CD4-positive, alpha-beta T cell treated with Interleukin-6 for 4 hours (primary cell): Measurements from ENCODE around the gene PALMD.

Source experiments
- DNase-seq: peaks from one replicate; pipeline ENCODE4 v3.0.0-alpha.2; 2020; ENCODE audit warnings: mixed read lengths

PALMD gene

DNA sequence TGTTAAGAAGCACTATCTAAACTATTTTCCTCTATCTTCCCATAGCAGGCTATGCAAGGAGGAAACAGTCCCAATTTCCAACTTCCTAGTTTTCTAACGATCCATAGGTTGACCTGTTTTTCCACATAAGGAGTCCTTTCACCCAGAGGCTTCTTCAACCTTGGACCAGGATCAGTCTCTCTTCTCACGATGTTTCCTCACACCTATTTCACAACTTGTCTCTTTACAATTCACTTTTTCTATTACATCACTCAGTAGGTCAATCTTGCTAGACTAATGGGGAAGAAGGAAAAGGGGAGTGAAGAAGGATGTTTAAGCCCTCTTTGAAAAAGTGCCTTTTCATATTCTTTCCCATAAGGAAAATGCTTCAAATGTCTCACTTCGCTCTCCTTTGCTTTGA is 15.9 kb downstream of the PALMD start:
- DNase-seq, result no peak

DNA sequence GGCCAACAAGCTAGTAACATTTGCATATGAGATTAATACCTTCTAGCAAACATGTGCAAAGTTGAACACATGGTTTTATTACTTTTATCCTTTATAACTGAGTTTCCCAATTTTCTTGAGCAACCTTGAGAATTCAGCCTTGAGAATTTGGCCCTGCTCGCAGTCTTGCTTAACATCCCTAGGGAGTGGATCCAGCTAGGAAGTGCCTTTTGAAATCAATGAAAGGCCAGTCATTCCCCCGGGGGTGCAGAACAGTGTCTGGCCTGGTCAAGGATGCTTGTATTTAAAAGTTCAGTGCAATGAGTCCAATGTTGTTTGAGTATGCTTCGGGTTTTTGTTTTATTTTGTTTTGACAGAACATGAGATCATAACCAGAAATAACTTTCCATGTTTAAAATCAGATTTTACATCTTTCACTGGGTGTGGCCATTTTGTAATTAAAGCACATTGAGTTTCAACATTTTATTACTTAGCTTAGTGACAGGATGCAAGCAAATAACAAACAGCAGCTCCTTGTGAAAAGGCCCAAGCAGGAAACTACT is 16.7 kb downstream of the PALMD start:
- no peak for DNase-seq

DNA sequence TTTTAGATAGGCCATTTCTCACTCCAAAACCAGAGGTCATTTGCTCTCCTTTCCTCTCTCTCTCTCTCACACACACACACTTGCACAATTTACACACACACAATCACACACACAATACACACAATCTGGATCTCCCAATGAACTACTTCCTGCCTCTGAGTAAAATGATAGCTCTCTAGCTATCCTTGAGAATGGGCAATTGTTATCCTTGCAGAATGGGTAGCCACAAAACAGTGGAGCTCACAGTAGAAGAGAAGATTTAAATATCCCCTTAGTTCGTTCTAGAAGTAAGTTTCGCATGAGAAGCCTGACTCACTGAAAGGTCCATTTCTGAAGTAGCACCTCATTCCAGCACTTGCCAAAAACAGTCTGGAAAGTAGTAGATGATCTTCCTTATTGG is 17.6 kb downstream of the PALMD start:
- DNase-seq, result no peak

DNA sequence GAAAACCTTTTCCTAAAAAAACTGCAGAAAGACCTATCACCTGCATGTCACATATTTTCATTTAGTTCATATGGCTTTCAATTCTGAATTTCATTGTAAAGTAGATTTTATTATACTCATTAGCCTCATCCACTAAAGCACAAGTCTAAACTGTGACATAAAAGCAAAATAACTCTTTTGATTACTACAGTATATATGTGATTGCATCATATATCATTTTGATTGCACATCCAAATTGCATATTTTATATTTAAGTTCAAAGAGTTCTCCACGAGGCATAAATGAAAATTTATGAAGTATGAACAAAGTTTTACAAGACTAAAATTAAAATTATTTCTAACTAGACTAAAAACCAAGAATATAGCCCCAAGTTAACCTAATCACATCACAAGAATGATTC is 19.3 kb downstream of the PALMD start:
- no peak for DNase-seq

DNA sequence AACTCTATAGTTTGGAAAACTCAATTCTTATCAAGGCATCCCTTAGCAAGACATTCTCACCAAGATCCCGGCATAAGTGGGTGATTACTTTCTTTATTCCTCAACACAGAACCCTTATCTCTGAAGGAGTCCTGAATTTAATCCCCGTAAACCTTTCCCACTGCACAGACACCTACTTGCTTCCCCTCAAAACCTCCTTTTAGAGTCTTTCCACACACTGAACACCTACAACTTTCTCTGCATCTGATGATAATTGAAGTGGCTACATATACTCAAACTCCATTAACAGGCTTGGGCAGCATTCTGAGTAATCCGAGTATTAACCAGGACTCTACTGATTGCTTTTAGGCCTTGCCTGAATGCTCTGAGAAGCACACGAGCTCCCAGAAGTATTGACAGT is 23.5 kb downstream of the PALMD start:
- DNase-seq, result no peak

DNA sequence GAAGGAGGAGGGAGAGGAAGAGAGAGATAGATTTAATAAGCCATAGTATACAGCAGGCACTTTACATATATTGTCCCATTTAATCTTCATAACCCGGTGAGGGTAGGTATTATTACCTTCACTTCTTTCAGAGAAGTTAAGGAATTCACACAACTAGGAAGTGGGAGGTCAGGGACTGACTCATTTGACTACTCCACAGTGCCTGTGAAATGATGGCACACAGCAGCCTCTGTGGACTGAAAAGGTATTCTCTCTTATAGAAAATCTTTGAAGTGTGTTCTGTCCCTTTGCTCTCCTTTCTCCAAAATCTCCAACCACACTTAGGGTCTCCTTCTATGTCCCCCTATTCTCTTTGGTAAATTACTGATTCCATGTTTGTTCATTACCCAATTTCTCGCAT is 23.9 kb downstream of the PALMD start:
- DNase-seq, result no peak

DNA sequence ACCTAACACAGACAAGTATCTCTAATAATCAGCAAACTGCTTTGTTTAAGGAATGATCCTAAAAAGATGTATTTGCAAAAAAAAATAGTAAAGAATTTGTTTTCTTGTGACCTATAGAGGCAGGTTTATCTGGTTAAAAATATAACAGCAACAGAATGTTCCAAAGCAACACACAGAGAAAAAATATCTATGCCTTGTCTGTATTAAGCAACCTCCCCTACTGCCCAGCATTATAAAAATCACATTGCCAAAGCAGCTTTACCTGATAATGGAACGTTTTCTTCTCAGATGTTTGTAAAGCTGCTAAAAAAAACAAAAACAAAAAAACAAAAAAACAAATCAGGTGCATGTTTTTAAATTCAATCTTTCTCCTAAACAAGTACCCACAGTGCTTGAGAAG is 24.7 kb downstream of the PALMD start:
- no peak for DNase-seq

DNA sequence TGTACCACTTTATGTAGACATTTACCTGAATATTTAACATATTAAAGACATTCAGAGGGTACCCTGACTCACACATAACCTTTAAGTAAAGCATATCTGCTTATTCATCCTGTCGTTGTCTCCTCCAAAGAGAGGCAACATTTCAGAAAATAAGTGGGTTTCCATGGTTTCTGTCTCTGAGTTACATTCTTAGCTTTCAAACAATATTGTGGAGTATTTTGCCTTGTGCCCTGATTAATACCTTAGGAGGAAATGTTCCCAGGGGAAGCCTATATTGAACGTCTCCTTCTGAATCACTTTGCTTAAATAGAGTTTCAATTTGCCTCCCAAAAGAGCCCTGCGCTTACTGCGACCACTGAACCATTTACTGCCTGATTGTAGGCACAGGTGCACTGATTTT is 26.1 kb downstream of the PALMD start:
- no peak for DNase-seq

DNA sequence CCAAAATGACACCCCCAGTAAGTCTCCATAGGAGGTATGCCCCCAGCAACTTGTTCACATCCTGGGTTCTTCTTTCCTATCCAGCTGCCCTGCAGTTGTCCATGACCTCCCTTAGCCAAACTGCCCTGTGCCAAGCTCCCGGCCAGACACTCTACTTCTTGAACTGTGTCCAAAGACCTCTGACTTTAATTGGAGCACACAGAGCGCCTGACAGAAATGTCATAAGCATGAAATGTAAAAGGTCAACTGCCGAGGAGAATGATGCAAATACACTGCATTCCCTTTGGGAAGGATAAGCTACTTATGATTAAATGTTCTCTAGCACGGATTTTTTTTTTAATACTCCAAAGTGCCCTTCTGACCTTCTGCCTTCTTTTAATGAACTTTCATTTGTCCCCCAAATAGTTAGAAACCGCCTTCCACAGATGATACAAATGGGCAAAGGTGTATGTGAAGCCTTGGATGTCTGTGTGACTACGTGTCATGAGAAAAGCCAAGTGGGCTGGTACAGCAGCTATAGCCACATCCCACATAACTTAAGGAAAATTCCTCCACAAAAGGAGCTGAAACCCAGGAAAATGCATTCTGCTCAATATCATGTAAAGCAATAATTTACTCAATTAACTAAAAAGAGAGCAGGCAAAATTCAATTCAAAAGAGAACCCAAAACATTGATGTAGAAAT is 26.8 kb downstream of the PALMD start:
- no peak for DNase-seq

DNA sequence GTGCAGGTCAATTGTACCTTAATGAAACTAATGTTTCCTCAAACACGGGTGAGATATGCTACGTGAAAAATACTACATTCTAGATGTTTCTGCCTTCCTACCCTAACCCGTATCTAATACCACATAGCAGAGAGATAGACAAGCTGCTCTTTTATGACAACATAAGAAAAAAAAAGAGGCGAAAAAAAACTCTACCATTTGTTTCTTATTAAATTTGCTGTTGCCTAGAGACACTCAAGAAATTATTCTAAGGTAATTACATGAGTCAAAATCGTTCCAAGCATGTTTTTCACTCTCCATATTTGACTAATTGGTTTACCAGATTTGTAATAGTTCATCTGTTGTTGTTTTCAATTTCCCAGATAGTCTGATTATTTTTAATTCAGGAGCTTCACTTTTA is 27.4 kb downstream of the PALMD start:
- no peak for DNase-seq

DNA sequence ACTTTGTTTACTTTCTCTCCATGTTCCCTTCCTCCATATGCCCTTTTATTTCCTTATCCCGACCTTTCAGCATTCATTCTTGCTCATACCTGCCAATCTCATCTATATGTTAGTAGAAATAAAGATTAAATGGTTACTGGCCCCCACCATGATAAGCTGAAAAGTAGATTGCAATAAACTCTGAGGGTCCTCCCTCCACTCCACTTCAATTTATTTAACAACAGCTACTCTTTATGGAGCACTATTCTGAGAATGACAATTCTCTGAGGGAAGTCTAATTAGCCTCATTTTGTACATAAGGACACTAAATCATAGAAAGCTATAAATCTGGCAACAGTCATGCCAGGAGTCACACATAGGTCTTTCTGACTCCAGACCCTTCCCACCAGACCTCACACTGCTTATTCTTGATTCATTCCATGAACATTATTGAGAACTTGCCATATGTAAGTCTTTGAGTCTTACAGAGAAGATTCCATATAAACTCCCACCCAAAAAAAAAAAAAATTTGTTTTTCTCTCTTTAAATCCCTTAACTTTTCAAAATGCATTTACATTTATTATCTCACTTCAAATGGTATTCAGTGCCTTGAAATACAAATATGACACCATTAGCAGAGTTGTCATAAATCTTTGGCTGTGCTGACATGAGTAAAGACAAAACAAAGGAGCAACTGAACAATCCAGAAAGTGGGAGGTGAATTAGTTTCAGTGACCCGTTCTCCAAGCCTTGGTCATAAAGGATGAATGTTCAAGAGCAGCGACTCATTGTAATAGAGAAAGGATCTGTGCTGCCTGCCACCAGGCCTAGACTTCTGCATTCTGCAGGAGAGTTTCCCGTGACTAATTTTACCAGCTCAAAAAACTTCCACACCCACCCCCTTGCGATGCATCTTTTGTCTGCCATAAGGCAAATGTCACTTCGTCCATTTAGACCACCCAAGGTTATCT is 28.5 kb downstream of the PALMD start:
- DNase-seq, result no peak

DNA sequence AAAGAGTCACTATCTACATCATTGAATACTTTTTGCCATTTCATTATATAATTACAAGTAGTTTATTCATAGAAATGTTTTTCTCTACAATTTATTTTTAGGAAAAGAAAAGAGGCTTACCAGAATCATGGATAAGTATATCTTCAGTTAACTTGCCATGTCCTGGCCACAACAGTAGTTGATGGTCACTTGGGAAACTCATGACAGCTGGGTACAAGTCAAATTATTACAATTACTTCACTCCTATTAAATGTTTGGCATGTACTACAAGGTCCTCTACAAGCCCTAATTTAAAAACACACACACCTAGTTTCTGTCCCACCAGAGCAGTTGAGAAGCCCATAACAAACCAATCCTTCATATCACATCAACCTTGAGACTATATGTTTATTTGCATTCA is 29.4 kb downstream of the PALMD start:
- DNase-seq, result no peak

DNA sequence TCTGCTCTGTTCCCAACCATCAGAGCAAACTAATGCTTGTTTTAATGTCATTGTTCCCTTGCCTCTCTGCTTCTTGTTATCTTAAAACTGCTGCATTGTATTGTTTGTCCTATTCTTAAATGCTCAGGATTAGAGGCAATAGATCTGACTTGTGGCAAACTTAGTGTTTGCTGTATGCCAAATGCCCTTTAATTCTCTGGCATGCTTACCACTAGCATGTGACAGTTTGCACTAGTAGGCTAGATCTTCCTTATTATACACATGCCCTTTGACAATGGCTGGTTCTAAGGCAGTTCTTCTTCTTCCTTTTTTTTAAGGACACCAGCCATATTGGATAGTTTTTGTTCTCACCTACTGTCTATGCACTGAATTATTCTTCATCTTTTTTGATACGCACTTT is 30.1 kb downstream of the PALMD start:
- DNase-seq, result no peak

DNA sequence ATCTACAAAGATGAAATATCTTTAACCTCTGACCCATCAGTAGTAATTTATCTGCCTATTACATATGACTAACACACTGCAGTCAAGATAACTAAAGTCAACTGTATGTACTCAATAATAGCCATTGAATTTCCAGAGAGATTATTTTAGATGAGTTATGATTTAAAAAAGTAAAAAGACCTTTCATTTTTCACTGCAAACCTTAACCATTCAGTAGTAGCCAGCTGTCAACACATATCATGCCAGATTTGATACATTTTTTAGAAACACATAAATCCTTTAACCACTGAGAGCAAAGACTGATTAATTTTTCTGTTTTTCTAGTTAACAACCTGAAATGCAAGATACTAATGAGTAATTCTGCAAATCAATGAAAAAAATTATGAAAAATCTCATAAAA is 31.0 kb downstream of the PALMD start:
- DNase-seq, result no peak

DNA sequence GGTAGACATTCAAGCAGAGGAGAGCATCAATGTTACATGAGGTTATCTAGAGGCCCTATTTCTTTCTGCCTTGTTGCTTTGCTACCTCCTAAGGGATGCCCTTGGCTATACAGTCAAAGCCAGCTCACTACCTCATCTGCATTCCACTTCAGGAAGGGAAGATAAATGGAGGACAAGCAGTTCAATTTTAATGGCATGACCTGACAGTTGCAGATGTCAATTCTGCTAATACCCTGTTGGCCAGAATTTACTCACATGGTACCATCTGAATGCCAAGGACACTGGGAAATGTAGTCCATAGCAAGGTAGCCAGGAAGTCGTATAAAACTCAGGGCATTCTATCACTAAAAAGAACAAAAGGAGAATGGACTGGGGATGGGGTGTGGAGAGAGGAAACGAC is 31.5 kb downstream of the PALMD start:
- no peak for DNase-seq

DNA sequence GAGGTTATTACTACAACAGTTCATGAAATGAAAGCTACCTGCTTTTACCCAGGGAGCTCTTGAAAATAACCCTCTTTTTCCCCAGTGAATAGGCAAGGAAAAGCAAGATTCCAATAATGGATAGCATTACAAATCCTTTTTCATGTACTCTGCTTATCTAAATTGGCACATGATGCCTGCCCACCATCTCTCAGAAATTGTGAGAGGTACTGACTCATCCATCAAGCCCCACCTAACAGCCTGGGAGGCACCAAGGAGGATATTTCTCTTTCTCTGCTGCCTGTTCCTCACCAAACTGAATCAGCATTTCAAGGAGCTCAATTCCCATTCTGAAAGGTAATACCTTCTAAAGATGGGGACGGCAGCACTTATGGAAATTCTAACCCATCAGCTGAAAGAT is 34.4 kb downstream of the PALMD start:
- no peak for DNase-seq

DNA sequence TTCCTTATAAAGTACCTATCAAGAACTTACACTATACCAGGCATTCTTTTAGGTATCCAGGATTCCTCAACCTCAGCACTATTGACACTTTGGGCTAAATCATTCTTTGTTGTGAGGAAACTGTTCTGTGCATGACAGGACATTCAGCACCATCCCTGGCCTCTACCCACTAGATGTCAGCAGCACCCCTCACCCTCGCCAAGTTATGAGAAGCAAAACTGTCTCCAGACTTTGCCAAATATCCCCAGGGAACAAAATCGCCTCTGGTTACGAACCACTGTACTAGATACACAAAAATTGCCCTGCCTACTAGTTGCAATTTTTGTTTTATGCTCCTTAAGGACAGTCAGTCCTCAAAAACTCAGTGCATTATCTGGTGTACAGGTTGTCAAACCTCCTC is 35.7 kb downstream of the PALMD start:
- DNase-seq, result no peak

DNA sequence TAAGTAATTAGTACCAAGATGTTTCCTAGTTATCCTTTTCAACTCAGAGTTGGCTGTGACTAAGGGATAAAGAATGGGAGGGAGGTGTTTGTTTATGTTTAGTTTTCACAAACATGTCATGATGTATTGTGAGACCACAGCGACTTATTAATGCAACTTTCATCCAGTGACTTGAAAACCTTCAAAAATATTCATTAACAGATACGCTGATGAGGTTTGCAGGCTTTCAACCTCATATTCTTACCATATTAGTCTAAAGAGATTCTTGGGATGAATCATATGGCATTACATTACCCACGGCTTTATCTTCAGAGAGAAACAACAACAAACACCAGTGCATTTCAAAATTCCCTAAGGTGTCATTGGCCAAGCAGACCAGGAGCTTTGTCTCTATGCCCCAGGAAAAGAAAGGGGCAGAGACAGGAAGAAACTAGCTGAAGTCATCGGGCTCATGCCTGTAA is 36.4 kb downstream of the PALMD start:
- DNase-seq, result no peak

DNA sequence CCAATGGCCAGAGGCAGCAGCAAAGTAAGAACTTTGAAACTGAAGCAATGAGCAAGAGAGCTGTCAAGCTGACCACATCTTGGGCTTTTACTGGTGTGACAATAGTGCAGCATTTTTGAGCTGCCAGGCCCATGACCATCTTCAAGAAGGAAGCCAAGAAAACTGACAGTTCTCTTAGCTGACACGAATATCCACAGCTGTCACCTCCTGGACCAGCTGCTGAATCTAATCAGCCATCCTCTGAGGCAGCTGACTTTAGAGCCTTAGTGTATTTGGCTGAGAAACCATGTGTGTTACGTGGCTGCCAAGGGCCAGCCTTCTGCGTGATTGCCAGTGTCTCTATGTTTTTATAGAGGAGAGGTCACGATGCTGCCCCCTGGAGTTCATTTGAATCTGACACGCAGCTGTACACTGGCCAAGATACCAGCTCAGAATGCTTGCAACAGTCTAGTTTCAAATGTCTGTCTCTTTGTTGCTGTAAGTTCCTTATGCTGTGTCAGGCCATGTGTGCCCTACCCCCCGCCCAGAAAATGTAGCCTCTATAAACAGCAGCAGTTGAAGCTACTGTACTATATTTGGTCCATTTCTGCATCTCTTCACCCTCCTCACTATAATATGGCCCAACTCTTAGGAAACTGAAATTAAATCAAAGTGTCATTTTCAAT is 39.7 kb downstream of the PALMD start:
- DNase-seq, result peak; percentile 20

DNA sequence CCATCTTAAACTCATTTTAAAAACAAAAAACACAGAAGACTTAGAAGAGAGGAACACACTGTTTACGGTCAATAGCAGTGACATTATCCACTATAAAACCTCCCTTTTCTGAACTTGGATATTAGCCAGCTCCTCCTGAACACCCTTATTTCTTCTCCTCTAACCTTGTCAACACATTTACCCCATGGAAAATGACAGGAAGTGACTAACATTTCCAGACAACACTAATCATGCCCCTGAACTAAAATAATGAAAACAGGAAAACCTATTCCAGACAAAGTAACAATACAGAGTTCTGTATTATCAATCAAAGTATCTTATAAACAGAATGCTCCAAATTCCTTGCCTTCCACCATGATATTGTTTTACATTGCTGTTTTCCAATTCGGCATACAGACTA is 45.3 kb downstream of the PALMD start:
- no peak for DNase-seq

DNA sequence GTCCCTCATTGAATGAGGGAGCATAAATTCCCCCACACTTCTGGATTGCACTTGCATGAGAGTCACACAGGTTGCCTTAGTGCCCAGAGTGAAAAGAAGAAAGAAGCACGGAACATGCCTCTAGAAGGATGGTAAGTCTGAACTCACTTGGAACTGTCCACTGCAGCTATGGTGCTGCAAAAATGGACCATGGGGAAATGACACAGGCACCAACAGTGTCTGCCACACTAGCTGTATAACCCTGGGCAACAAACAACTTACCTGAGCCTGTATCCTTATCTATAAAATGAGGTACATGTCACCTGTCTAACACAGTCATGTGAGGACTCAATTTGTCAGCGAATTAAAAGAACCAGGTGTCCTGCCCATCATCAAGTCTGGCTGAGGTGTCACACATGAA is 50.7 kb downstream of the PALMD start:
- DNase-seq, result no peak

DNA sequence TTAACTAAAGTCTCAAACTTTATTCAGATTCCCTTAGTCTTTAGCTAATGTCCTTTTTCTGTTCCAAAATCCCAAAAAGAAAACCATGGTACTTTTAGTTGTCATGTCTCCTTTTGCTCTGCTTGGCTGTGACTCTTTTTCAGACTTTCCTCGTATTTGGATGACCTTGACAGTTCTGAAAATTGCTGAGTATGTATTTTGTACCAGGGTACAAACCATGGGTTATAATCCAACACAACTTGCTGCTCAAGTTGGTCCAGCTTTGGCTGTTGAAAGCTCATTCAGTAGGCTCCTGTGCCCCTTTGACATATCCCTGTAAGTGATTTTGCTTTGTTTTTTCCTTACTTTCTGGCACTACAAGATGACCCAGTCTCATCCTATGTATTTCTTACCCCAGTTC is 51.7 kb downstream of the PALMD start:
- no peak for DNase-seq

DNA sequence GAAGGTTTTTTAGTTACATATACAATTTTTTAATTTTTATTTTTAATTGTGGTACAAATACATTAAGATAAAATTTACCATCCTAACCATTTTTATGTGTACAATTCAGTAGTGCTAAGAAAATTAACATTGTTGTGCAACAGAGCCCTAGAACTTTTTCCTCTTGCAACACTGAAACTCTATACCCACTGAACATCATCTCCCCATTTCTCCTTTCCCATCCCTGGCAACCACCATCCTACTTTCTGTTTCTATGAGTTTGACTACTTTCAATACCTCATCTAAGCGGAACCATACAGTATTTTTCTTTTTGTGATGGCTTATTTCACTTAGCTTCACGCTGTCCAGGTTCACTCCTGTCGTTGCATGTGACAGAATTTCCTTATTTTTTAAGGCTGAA is 54.1 kb downstream of the PALMD start:
- DNase-seq, result no peak

DNA sequence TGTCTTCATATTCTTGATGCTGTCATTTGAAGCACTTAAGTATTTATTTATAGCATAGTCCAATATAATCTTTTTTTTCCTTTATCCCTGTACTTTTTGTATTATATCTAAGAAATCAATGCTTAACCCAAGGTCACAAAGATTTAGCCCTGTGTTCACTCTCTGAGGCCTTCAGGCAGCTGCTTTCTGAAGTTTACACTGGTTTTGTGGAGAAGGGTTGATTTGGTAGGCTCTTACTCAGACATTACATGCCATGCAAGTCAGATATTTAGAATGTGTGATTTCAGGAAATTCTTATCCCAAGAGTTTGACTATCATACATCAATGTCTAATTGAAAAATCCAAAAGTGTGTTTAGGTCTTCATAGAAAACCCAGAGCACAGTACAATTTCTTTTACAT is 56.3 kb downstream of the PALMD start:
- DNase-seq, result no peak
